Suprapubic skin (tissue), 3 donors: ENCODE results near the gene EPHB4.

Experiments
- CTCF ChIP-seq, 2 donors: fragments of 200-600 bp in 1 of 2; fragments of 450-650 bp in 1 of 2; sonication (generic) in 1 of 2; IDR thresholded peaks; one replicate each; pipeline ENCODE4 v1.5.1; 2016 to 2019; ENCODE audit warnings: antibody characterized with exemption in 2 of 2, mild to moderate bottlenecking in 1 of 2, moderate library complexity in 1 of 2
- EP300 ChIP-seq: sonication (generic); formaldehyde crosslinking; IDR thresholded peaks from one replicate; pipeline ENCODE4 v1.6.1; 2017; ENCODE audit warnings: antibody characterized with exemption
- POLR2A ChIP-seq, 2 donors: fragments of 450-650 bp; IDR thresholded peaks; one replicate each; pipeline ENCODE4 v1.6.1; 2017; ENCODE audit warnings: antibody characterized with exemption in 2 of 2, mild to moderate bottlenecking in 2 of 2, moderate library complexity in 2 of 2

DNA sequence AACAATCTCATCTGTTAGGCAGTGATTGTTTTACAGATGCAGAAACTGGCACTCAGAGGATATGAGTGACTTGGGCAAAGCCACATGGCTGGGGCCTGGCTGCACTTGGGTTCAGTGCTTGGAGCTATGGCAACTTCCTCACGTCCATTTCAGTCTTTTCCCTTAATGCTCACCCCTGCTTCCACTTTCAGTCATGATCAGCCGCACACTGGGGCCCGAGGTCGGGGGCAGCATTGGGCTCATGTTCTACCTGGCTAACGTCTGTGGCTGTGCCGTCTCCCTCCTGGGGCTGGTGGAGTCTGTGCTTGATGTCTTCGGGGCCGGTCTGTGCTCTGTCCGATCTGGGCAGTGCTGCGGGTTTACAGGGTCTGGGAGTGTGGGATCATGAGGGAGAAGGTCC lies 28.2 kb upstream of the EPHB4 start:
- TF ChIP-seq EP300 (no peak), CTCF (IDR thresholded peaks at IDR 0.05) (no peak), POLR2A (IDR thresholded peaks at IDR 0.05) (no peak)
